A673 (cell line): ENCODE data around the gene PHC2. TPM values are rescaled to one million over a fixed set of nuclear protein-coding genes. Genes with fewer than 3 reads are reported as not detected.

Source experiments
- BruUV-seq: library from RNA; stranded (reverse); fragments of 400-500 nt; replicated peaks from 2 replicates; lab custom pipeline; 2021; lab: Mats Ljungman, UMichigan
- CTCF ChIA-PET: fragments of 300-600 bp; sonication (Branson Sonifier 250); formaldehyde crosslinking; loops from one replicate; lab custom pipeline; 2022; ENCODE audit warnings: antibody characterized with exemption; lab: Charles Lee
- POLR2A ChIA-PET: fragments of 300-600 bp; sonication (Branson Sonifier 250); formaldehyde crosslinking; loops from one replicate; lab custom pipeline; 2022; ENCODE audit warnings: antibody characterized with exemption; ENCODE audit not compliant: low non-redundant PET; lab: Charles Lee
- DNase-seq: peaks from one replicate; pipeline ENCODE4 v3.0.0-alpha.2; 2015; ENCODE audit warnings: low spot score
- H3K27ac ChIP-seq: fragments of 200-600 bp; sonication (generic); 2 replicates; pipeline ENCODE4 v1.5.1; 2016; ENCODE audit warnings: mixed run types, low read depth, mild to moderate bottlenecking, mixed read lengths, antibody characterized with exemption, low read length; ENCODE audit not compliant: poor library complexity, severe bottlenecking
- H3K27me3 ChIP-seq: fragments of 200-600 bp; sonication (generic); replicated peaks from 2 replicates; pipeline ENCODE4 v1.6.1; 2017; ENCODE audit warnings: mixed run types, low read depth, mild to moderate bottlenecking, mixed read lengths, antibody characterized with exemption, low read length; ENCODE audit not compliant: insufficient read depth, poor library complexity
- H3K36me3 ChIP-seq: fragments of 200-600 bp; sonication (generic); 2 replicates; pipeline ENCODE4 v1.6.1; 2016; ENCODE audit warnings: mixed run types, mild to moderate bottlenecking, mixed read lengths, antibody characterized with exemption, low read length; ENCODE audit not compliant: insufficient read depth, poor library complexity, severe bottlenecking
- H3K4me1 ChIP-seq: fragments of 200-600 bp; sonication (generic); 2 replicates; pipeline ENCODE4 v1.6.1; 2017; ENCODE audit warnings: mixed run types, mild to moderate bottlenecking, mixed read lengths, antibody characterized with exemption, low read length; ENCODE audit not compliant: insufficient read depth, poor library complexity, severe bottlenecking
- H3K4me3 ChIP-seq: fragments of 200-600 bp; sonication (generic); 2 replicates; pipeline ENCODE4 v1.5.1; 2016; ENCODE audit warnings: low read depth, mixed run types, mild to moderate bottlenecking, mixed read lengths, low read length; ENCODE audit not compliant: poor library complexity, severe bottlenecking
- H3K9me3 ChIP-seq: fragments of 200-600 bp; sonication (generic); 2 replicates; pipeline ENCODE4 v1.6.1; 2016; ENCODE audit warnings: mixed run types, low read depth, mild to moderate bottlenecking, mixed read lengths, antibody characterized with exemption, low read length; ENCODE audit not compliant: poor library complexity, severe bottlenecking
- EZH2 ChIP-seq: fragments of 200-600 bp; sonication (generic); IDR thresholded peaks from 2 replicates; pipeline ENCODE4 v1.6.1; 2017; ENCODE audit warnings: borderline replicate concordance, low read depth, mild to moderate bottlenecking, mixed read lengths, antibody characterized with exemption, low read length; ENCODE audit not compliant: poor library complexity, severe bottlenecking
- intact Hi-C: fragments of 100-400 bp; cut with micrococcal nuclease; formaldehyde crosslinking; loops from one replicate; pipeline ENCODE4 v1.10.0; 2022; ENCODE audit not compliant: unreplicated experiment
- total RNA-seq: library from RNA; stranded (reverse); gene quantifications from 2 replicates; pipeline ENCODE4 v1.2.3, GENCODE V29; 2021
- TF ChIP-seq, protein P1 (sequence below): fragments of 300-800, 200-600 bp; sonication (generic); conservative IDR thresholded peaks from 2 replicates; pipeline ENCODE4 v1.5.1; 2017; ENCODE audit warnings: low read depth, mild to moderate bottlenecking, antibody characterized with exemption, low read length, moderate library complexity, mixed read lengths

PHC2 gene
- total RNA-seq, 1 experiment from 2014 or later, result 136 TPM

DNA sequence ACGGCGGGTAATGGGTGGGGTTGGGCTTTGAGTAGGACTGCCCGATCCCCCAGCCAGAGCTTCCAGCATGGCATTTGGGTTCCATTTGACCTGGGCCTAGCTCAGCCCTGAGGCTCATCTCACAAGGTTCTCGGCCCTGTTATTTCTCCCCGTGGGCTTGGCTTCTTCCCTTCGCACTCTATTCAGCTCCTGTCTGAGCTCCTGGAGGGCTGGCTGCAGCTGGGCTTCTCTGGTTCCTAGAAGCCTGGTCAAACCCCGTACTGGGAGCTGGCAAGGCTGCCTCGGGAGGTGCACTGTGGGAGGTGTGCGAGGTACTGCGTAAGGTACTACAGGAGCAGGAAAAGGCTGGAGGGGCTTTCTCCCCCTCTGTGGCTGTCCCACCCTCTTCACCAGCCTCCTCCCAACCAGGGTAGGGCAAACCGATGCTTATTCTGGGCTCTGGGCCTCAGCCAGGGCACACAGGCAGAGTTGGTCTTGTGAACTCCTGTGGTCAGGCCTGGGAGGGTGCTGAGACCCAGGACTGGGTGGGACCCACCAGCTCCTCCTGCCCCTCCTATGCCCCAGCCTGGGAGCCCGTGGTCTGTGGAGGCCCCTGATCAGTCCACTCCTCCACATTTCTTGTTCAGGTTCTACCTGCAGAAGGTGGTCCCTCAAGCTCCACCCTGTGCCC lies 110.8 kb downstream of the PHC2 start:
- Histone ChIP-seq H3K4me1 (peaks cover 5% of the 10 kb centered on the region), H3K4me3 (no peak overlapping the region), H3K36me3 (peaks cover 26% of the 10 kb centered on the region), H3K27ac (no peak overlapping the region), H3K9me3 (no peaks in the 10 kb centered on the region), H3K27me3 (no peaks in the 10 kb centered on the region)
- TF ChIP-seq, protein P1, sequence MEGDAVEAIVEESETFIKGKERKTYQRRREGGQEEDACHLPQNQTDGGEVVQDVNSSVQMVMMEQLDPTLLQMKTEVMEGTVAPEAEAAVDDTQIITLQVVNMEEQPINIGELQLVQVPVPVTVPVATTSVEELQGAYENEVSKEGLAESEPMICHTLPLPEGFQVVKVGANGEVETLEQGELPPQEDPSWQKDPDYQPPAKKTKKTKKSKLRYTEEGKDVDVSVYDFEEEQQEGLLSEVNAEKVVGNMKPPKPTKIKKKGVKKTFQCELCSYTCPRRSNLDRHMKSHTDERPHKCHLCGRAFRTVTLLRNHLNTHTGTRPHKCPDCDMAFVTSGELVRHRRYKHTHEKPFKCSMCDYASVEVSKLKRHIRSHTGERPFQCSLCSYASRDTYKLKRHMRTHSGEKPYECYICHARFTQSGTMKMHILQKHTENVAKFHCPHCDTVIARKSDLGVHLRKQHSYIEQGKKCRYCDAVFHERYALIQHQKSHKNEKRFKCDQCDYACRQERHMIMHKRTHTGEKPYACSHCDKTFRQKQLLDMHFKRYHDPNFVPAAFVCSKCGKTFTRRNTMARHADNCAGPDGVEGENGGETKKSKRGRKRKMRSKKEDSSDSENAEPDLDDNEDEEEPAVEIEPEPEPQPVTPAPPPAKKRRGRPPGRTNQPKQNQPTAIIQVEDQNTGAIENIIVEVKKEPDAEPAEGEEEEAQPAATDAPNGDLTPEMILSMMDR, result no peak
- no peak for TF ChIP-seq EZH2
- ChIA-PET CTCF (interaction anchor here (1.1 kb wide), 1 partner anchor 25 kb away, joined by 4 read pairs; no protein-coding TSS in a partner anchor), POLR2A (interaction anchor here (0.6 to 0.7 kb wide), 2 partner anchors 16 to 138 kb away, joined by 3 read pairs; no protein-coding TSS in a partner anchor)
- DNase-seq, result no peak
- intact Hi-C loops, result no loop called here
- BruUV-seq, result no TSS peak

DNA sequence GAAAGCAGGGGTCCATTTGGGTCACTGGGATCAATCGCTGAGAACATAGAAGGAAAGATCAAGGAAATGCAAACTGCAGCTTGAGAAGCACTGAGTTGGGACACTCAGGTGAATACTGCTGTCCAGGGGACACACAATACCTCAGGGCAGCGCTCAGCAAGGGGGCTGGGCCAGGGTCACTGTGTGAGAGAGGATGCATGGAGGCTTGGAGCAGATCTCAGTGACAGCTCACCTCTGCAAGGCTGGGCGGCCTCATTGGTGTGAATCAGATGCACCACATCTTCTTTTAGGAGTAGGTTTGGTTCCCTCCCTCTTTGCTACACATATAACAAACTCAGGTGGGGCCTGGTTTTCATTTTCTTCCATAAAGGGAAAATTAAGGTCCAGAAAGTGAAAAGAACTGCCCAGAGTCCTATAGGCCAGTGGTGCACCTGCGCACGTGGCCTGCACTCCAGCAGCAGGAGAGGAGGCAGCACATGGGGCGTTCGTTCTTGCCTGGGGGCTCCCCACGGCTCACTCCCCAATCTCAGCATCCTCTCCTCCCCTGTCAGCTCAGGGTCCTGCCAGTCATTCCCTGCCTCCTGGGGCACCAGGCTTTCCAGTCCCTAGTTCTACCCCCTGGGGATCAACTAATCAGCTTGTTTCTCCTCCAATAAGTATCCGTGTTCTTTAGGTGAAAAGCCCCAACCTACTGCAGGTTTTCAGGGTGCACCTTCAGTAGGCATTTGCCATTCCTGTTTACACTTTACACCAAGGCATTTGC lies 111.5 kb downstream of the PHC2 start:
- no peak for DNase-seq
- Histone ChIP-seq H3K9me3 (no peaks in the 10 kb centered on the region), H3K27ac (no peak overlapping the region), H3K4me1 (peaks cover 5% of the 10 kb centered on the region), H3K36me3 (peaks cover 19% of the 10 kb centered on the region), H3K4me3 (no peak overlapping the region), H3K27me3 (no peaks in the 10 kb centered on the region)
- no TSS peak for BruUV-seq
- POLR2A ChIA-PET, result interaction anchor here (0.7 kb wide), 1 partner anchor 139 kb away, joined by 3 read pairs; no protein-coding TSS in a partner anchor
- intact Hi-C loops, result no loop called here
- CTCF ChIA-PET, result no interaction called here
- TF ChIP-seq, protein P1, result no peak
- TF ChIP-seq EZH2, result no peak

DNA sequence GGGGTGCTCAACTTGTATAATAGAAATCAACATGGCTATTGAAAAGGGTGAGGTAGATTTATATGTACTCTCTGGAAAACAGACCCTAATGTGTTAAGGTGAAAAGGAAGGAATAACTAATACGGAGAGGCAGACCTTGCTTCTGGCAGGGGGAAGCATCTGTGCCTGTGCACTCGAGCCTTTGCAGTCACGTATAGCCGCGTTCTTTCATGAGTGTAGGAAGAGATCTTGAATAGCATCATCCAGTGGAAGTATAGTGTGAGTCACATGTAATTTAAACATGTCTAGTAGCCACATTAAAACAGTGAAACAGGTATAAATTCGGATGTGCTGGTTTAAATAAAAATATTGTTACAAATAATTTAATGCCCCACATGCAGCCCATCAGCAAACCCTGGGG lies 112.9 kb downstream of the PHC2 start:
- ChIA-PET POLR2A (no interaction called here), CTCF (no interaction called here)
- Histone ChIP-seq H3K9me3 (no peaks in the 10 kb centered on the region), H3K27me3 (no peaks in the 10 kb centered on the region), H3K27ac (no peak overlapping the region), H3K4me3 (no peak overlapping the region), H3K4me1 (peaks cover 5% of the 10 kb centered on the region), H3K36me3 (peaks cover 5% of the 10 kb centered on the region)
- no TSS peak for BruUV-seq
- TF ChIP-seq, protein P1, result no peak
- no peak for TF ChIP-seq EZH2
- intact Hi-C loops, result no loop called here
- no peak for DNase-seq
